Measurements from ENCODE around the gene PRDM4. TPM values are rescaled to one million over a fixed set of nuclear protein-coding genes. Genes with fewer than 3 reads are reported as not detected.

Gene PRDM4
- total and polyA plus RNA-seq, 4 donors = 2.3 to 7.5 (median 5.6) TPM

- no peaks in the 10 kb centered on the region for H3K36me3 ChIP-seq (ENCODE audit: control insufficient read depth in 4 of 4, insufficient read depth in 3 of 4, low read depth in 1 of 4, low read length in 3 of 4)
- WGBS = 59% methylated on average over 3 of the region's 3 CpGs
- no peaks in the 10 kb centered on the region for H3K4me1 ChIP-seq (ENCODE audit: control insufficient read depth in 4 of 4, insufficient read depth in 4 of 4, low read length in 3 of 4)
- H3K9ac ChIP-seq (ENCODE audit: low read depth in 1 of 2, low read length in 2 of 2) = no peak overlapping the region
- H3K9me3 ChIP-seq (ENCODE audit: control insufficient read depth in 4 of 4, low read length in 3 of 4) = no peaks in the 10 kb centered on the region
- no peak for TF ChIP-seq FOXA1 (IDR thresholded peaks at IDR 0.05)
- no peak for TF ChIP-seq HNF4G (IDR thresholded peaks at IDR 0.05)
- no peak for TF ChIP-seq TAF1 (conservative IDR thresholded peaks at IDR 0.05)
- TF ChIP-seq, protein P1, sequence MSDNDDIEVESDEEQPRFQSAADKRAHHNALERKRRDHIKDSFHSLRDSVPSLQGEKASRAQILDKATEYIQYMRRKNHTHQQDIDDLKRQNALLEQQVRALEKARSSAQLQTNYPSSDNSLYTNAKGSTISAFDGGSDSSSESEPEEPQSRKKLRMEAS (IDR thresholded peaks at IDR 0.05) = no peak
- TF ChIP-seq EGR1 (IDR thresholded peaks at IDR 0.05; ENCODE audit: low read depth in 2 of 2) = no peak
- no peak for TF ChIP-seq NR2F2 (IDR thresholded peaks at IDR 0.05)
- no peak for TF ChIP-seq FOXA2 (IDR thresholded peaks at IDR 0.05)
- no peak for TF ChIP-seq ATF3 (IDR thresholded peaks at IDR 0.05)
- no peak for TF ChIP-seq ZBTB33 (IDR thresholded peaks at IDR 0.05)
- no peak for TF ChIP-seq JUND (IDR thresholded peaks at IDR 0.05)
- no peak for TF ChIP-seq CTCF (IDR thresholded peaks at IDR 0.05; ENCODE audit: low read depth, low read length, missing input control)
- no peak for TF ChIP-seq RXRA (IDR thresholded peaks at IDR 0.05)
- no peak for TF ChIP-seq RAD21 (IDR thresholded peaks at IDR 0.05)
- no peak for TF ChIP-seq HNF4A (conservative IDR thresholded peaks at IDR 0.05)
- TF ChIP-seq YY1 (IDR thresholded peaks at IDR 0.05) = no peak
- no peak for TF ChIP-seq GABPA (IDR thresholded peaks at IDR 0.05 in 1 of 2, conservative IDR thresholded peaks at IDR 0.05 in 1 of 2)
- no peak for TF ChIP-seq REST (IDR thresholded peaks at IDR 0.05)
- no peak for TF ChIP-seq SP1 (IDR thresholded peaks at IDR 0.05)
- no peak for DNase-seq (ENCODE audit: low spot score)
- no peak overlapping the region for H3K27ac ChIP-seq (ENCODE audit: low read depth in 1 of 2, low read length in 2 of 2)
- peaks cover 0 to 5% (median 2%) of the 10 kb centered on the region in 4 donors for H3K27me3 ChIP-seq (ENCODE audit: control insufficient read depth in 4 of 4, insufficient read depth in 4 of 4, low read length in 3 of 4)
- no peak overlapping the region for H3K4me3 ChIP-seq (ENCODE audit: low read depth in 1 of 3, low read length in 3 of 3)
Observed at GRCh38 chr12:107798580-107798979, 37.6 kb upstream of the PRDM4 start.

All from liver (tissue), 9 donors.